Esophagus muscularis mucosa (tissue), 4 donors: ENCODE measurements around the gene ACSL6. TPM values are rescaled to one million over a fixed set of nuclear protein-coding genes. Genes with fewer than 3 reads are reported as not detected.

Experiments used
- DNase-seq: peaks from one replicate; pipeline ENCODE4 v3.0.0-alpha.2; 2017; ENCODE audit errors: extremely low spot score
- H3K27ac ChIP-seq, 4 donors: fragments of 200-600 bp; sonication (generic); replicated peaks in 1 of 4; 1 replicate in 3 of 4; 2 replicates in 1 of 4; pipeline ENCODE4 v1.5.1; 2016 to 2019; ENCODE audit warnings: mild to moderate bottlenecking in 1 of 4
- H3K27me3 ChIP-seq, 4 donors: fragments of 200-600 bp; sonication (generic); one replicate each; pipeline versions ENCODE4 v1.5.1 to v1.6.0; 2016 to 2019
- H3K36me3 ChIP-seq, 4 donors: fragments of 200-600 bp; sonication (generic); one replicate each; pipeline ENCODE4 v1.5.1; 2016 to 2019
- H3K4me1 ChIP-seq, 4 donors: fragments of 200-600 bp; sonication (generic); one replicate each; pipeline ENCODE4 v1.5.1; 2016 to 2019
- H3K4me3 ChIP-seq, 4 donors: fragments of 200-600 bp; sonication (generic); 1 replicate in 2 of 4; 2 replicates in 2 of 4; pipeline ENCODE4 v1.5.1; 2016 to 2019; ENCODE audit warnings: mild to moderate bottlenecking in 4 of 4, moderate library complexity in 1 of 4
- H3K9me3 ChIP-seq, 4 donors: fragments of 200-600 bp; sonication (generic); 1 replicate in 3 of 4; 2 replicates in 1 of 4; pipeline ENCODE4 v1.5.1; 2016 to 2019
- CTCF ChIP-seq, 3 experiments: fragments of 200-600 bp in 2 of 3; fragments of 450-650 bp in 1 of 3; sonication (generic) in 2 of 3; IDR thresholded peaks; one replicate each; pipeline ENCODE4 v1.5.1; 2017 to 2019; ENCODE audit warnings: antibody characterized with exemption in 3 of 3, mild to moderate bottlenecking in 2 of 3, moderate library complexity in 1 of 3
- EP300 ChIP-seq: sonication (generic); formaldehyde crosslinking; IDR thresholded peaks from one replicate; pipeline ENCODE4 v1.6.1; 2017; ENCODE audit warnings: antibody characterized with exemption
- POLR2A ChIP-seq: fragments of 450-650 bp; IDR thresholded peaks from one replicate; pipeline ENCODE4 v1.6.1; 2017; ENCODE audit warnings: antibody characterized with exemption, moderate library complexity, mild to moderate bottlenecking, low read depth
- POLR2AphosphoS5 ChIP-seq, 2 donors: sonication (generic); formaldehyde crosslinking; IDR thresholded peaks; one replicate each; pipeline ENCODE4 v1.6.1; 2017; ENCODE audit warnings: antibody characterized with exemption in 2 of 2
- WGBS: methylation state at CpG from one replicate; pipeline ENCODE4 v1.1.5; 2018; 5-methylcytosine and 5-hydroxymethylcytosine counted together
- intact Hi-C: fragments of 100-400 bp; cut with DNase I; formaldehyde crosslinking; loops from one replicate; pipeline ENCODE4 v1.15.1; 2023
- total RNA-seq, 4 donors: library from RNA; depleted of rRNA; stranded (reverse); fragments of >200 nt; gene quantifications; one replicate each; pipeline versions ENCODE4 v1.1.0 to v1.2.1, GENCODE V29; 2016

The ACSL6 gene
- total RNA-seq, 4 donors from 2014 or later, result 1.6 to 2.6 (median 1.9) TPM

GRCh38 chr5:132006331-132007120 lies 4.9 kb downstream of the ACSL6 start:
- Histone ChIP-seq H3K27me3 (peaks cover 0 to 10% (median 0%) of the 10 kb centered on the region in 4 donors), H3K36me3 (no peaks in the 10 kb centered on the region), H3K9me3 (no peaks in the 10 kb centered on the region), H3K4me1 (peaks cover 21 to 31% (median 30%) of the 10 kb centered on the region in 4 donors), H3K4me3 (no peak overlapping the region), H3K27ac (no peak overlapping the region)
- no peak for DNase-seq
- intact Hi-C loops, result loop anchor here (1.0 to 10.0 kb wide), 2 partner anchors 419 to 582 kb away; no protein-coding TSS in a partner anchor
- TF ChIP-seq CTCF (IDR thresholded peaks at IDR 0.05), result no peak
- TF ChIP-seq POLR2A, result no peak
- no peak for TF ChIP-seq EP300
- no peak for TF ChIP-seq POLR2AphosphoS5 (IDR thresholded peaks at IDR 0.05)
- WGBS, result 97% methylated on average over 6 of the region's 6 CpGs

- H3K4me1 ChIP-seq, result peaks cover 15 to 22% (median 21%) of the 10 kb centered on the region in 4 donors
- H3K27me3 ChIP-seq, result peaks cover 0 to 1% (median 0%) of the 10 kb centered on the region in 4 donors
- H3K36me3 ChIP-seq, result no peaks in the 10 kb centered on the region
- no peak overlapping the region for H3K27ac ChIP-seq
- intact Hi-C loops, result loop anchor here (10.0 kb wide), 1 partner anchor 581 kb away; no protein-coding TSS in a partner anchor
- WGBS, result 93% methylated on average over 3 of the region's 3 CpGs
- DNase-seq, result no peak
- no peaks in the 10 kb centered on the region for H3K9me3 ChIP-seq
- no peak overlapping the region for H3K4me3 ChIP-seq
- TF ChIP-seq EP300, result no peak
- no peak for TF ChIP-seq POLR2A
- TF ChIP-seq POLR2AphosphoS5 (IDR thresholded peaks at IDR 0.05), result no peak
- no peak for TF ChIP-seq CTCF (IDR thresholded peaks at IDR 0.05)
Measured at GRCh38 chr5:132005591-132005990, 5.9 kb downstream of the ACSL6 start.

GRCh38 chr5:132003982-132004381 lies 7.5 kb downstream of the ACSL6 start:
- Histone ChIP-seq H3K4me3 (no peak overlapping the region), H3K4me1 (peaks cover 15 to 23% (median 21%) of the 10 kb centered on the region in 4 donors), H3K9me3 (no peaks in the 10 kb centered on the region), H3K27ac (no peak overlapping the region), H3K27me3 (no peaks in the 10 kb centered on the region), H3K36me3 (no peaks in the 10 kb centered on the region)
- WGBS, result 86% methylated on average over 3 of the region's 3 CpGs
- TF ChIP-seq EP300, result no peak
- no peak for TF ChIP-seq POLR2A
- DNase-seq, result no peak
- intact Hi-C loops, result loop anchor here (10.0 kb wide), 1 partner anchor 579 kb away; no protein-coding TSS in a partner anchor

- TF ChIP-seq EP300 (no peak), POLR2AphosphoS5 (IDR thresholded peaks at IDR 0.05) (no peak), POLR2A (no peak), CTCF (IDR thresholded peaks at IDR 0.05) (no peak)
- Histone ChIP-seq H3K4me1 (peaks cover 15 to 23% (median 20%) of the 10 kb centered on the region in 4 donors), H3K36me3 (no peaks in the 10 kb centered on the region), H3K4me3 (no peak overlapping the region), H3K27ac (no peak overlapping the region), H3K9me3 (no peaks in the 10 kb centered on the region), H3K27me3 (no peaks in the 10 kb centered on the region)
- 60% methylated on average over 7 of the region's 12 CpGs for WGBS
- intact Hi-C loops, result loop anchor here (10.0 kb wide), 1 partner anchor 578 kb away; no protein-coding TSS in a partner anchor
- no peak for DNase-seq
Measured at GRCh38 chr5:132003170-132003744, 8.2 kb downstream of the ACSL6 start.

- H3K27ac ChIP-seq, result no peak overlapping the region
- WGBS, result 91% methylated on average over 2 of the region's 2 CpGs
- DNase-seq, result no peak
- no peak overlapping the region for H3K4me3 ChIP-seq
- H3K27me3 ChIP-seq, result no peaks in the 10 kb centered on the region
- H3K4me1 ChIP-seq, result peaks cover 12 to 20% (median 15%) of the 10 kb centered on the region in 4 donors
- intact Hi-C loops, result loop anchor here (10.0 kb wide), 1 partner anchor 578 kb away; no protein-coding TSS in a partner anchor
- TF ChIP-seq POLR2AphosphoS5 (IDR thresholded peaks at IDR 0.05) (no peak), EP300 (no peak), POLR2A (no peak), CTCF (IDR thresholded peaks at IDR 0.05) (no peak)
- H3K36me3 ChIP-seq, result no peaks in the 10 kb centered on the region
- H3K9me3 ChIP-seq, result no peaks in the 10 kb centered on the region
Measured at GRCh38 chr5:132002757-132003156, 8.7 kb downstream of the ACSL6 start.
